Gastroesophageal sphincter (tissue), 2 donors: ENCODE measurements around the gene CCSER1.

Experiments
- POLR2A ChIP-seq, 2 donors: fragments of 450-650 bp; IDR thresholded peaks; one replicate each; pipeline ENCODE4 v1.6.1; 2017; ENCODE audit warnings: antibody characterized with exemption in 2 of 2, mild to moderate bottlenecking in 2 of 2, moderate library complexity in 1 of 2
- POLR2AphosphoS5 ChIP-seq: sonication (generic); formaldehyde crosslinking; IDR thresholded peaks from one replicate; pipeline ENCODE4 v1.6.1; 2017; ENCODE audit warnings: antibody characterized with exemption

GRCh38 chr4:91631335-91631734, 1504.1 kb downstream of the CCSER1 start:
- TF ChIP-seq POLR2A (IDR thresholded peaks at IDR 0.05), result no peak
- TF ChIP-seq POLR2AphosphoS5, result no peak
